GM12891 (cell line): ENCODE measurements around the gene ADAMTS15.

Experiments used
- POLR2A ChIP-seq: IDR thresholded peaks from 2 replicates; pipeline ENCODE4 v1.6.1; 2011; ENCODE audit warnings: low read depth, low read length, control low read depth
- POLR2AphosphoS5 ChIP-seq: IDR thresholded peaks from 2 replicates; pipeline ENCODE4 v1.6.1; 2011; ENCODE audit warnings: low read depth, low read length, control low read depth

DNA sequence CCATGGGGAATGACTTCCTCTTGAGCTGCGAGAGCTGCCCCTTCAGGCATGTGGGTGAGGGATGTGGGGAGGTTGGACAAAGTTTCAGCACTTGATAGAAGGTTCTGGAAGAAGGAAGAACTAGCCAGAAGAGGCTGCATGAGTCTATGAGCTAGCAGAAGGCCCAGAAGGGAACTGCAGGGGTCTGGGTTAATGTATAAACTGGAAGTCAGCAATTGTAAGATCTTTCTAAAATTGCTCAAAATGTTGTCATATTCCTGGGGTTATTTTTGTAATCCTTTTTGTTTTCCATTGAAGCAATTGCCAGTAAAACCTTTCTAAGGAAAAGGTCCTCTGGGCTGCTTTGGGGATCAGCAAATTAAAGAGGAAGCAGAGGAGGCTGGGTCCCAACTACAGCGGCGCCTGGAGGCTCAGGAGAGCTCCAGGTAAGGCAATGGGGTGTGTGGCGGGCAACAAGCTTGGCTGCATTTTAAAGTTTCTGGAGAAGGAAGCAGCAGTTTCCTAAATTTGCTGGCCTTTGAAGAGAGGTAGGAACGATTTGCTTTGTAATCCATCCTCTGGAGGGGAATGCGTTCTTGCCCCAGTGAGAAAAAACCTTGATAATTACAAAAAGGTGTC lies 29.2 kb downstream of the ADAMTS15 start:
- TF ChIP-seq POLR2A: no peak
- no peak for TF ChIP-seq POLR2AphosphoS5
